OCI-LY1 (cell line): ENCODE results near the gene ZBTB17.

Source experiments
- H2AFZ ChIP-seq: fragments of 200-600 bp; sonication (generic), shearing (Covaris generic); 2 replicates; pipeline ENCODE4 v1.6.0; 2014; ENCODE audit warnings: antibody characterized with exemption, mild to moderate bottlenecking, low read length
- H3F3A ChIP-seq: fragments of 200-600 bp; sonication (generic), shearing (Covaris generic); 2 replicates; pipeline ENCODE4 v1.6.0; 2014; ENCODE audit warnings: mild to moderate bottlenecking, antibody characterized with exemption, low read length, moderate library complexity; ENCODE audit not compliant: insufficient read depth
- H3K27ac ChIP-seq: fragments of 200-600 bp; sonication (generic); 2 replicates; pipeline ENCODE4 v1.5.1; 2014; ENCODE audit warnings: low read length, mixed run types, mild to moderate bottlenecking, low read depth; ENCODE audit not compliant: poor library complexity, severe bottlenecking
- H3K27me3 ChIP-seq: fragments of 200-600 bp; sonication (generic); 2 replicates; pipeline ENCODE4 v1.6.0; 2014; ENCODE audit warnings: antibody characterized with exemption, mild to moderate bottlenecking, low read length, moderate library complexity; ENCODE audit not compliant: insufficient read depth
- H3K36me3 ChIP-seq: fragments of 200-600 bp; sonication (generic); 2 replicates; pipeline ENCODE4 v1.6.1; 2014; ENCODE audit warnings: mild to moderate bottlenecking, antibody characterized with exemption, low read length, moderate library complexity, mixed read lengths; ENCODE audit not compliant: insufficient read depth
- H3K4me1 ChIP-seq: fragments of 200-600 bp; sonication (generic); 2 replicates; pipeline ENCODE4 v1.5.1; 2014; ENCODE audit warnings: mild to moderate bottlenecking, low read length, moderate library complexity; ENCODE audit not compliant: insufficient read depth, severe bottlenecking
- H3K4me2 ChIP-seq: fragments of 200-600 bp; sonication (generic), shearing (Covaris generic); 2 replicates; pipeline ENCODE4 v1.6.1; 2014; ENCODE audit warnings: low read length
- H3K4me3 ChIP-seq: fragments of 200-600 bp; sonication (generic); 2 replicates; pipeline ENCODE4 v1.5.1; 2014; ENCODE audit warnings: low read length, low read depth, mild to moderate bottlenecking, mixed read lengths; ENCODE audit not compliant: poor library complexity, severe bottlenecking
- H3K79me2 ChIP-seq: fragments of 200-600 bp; shearing (Covaris generic); 2 replicates; pipeline ENCODE4 v1.6.1; 2016; ENCODE audit warnings: mixed run types, low read length, mixed read lengths; ENCODE audit not compliant: insufficient read depth
- H3K9ac ChIP-seq: fragments of 200-600 bp; sonication (generic), shearing (Covaris generic); 2 replicates; pipeline ENCODE4 v1.6.1; 2014; ENCODE audit warnings: mild to moderate bottlenecking, low read length, mixed read lengths
- H3K9me2 ChIP-seq: fragments of 200-600 bp; sonication (generic), shearing (Covaris generic); 2 replicates; pipeline ENCODE4 v1.6.1; 2014; ENCODE audit warnings: low read depth, mild to moderate bottlenecking, low read length, mixed read lengths
- H3K9me3 ChIP-seq: fragments of 200-600 bp; shearing (Covaris generic); 2 replicates; pipeline ENCODE4 v1.6.1; 2014; ENCODE audit warnings: low read length, mixed read lengths
- H4K20me1 ChIP-seq: fragments of 200-600 bp; sonication (generic), shearing (Covaris generic); 2 replicates; pipeline ENCODE4 v1.6.0; 2016; ENCODE audit warnings: mild to moderate bottlenecking, low read length; ENCODE audit not compliant: insufficient read depth
- EZH2 ChIP-seq: fragments of 200-600 bp; sonication (generic), shearing (Covaris generic); IDR thresholded peaks from 2 replicates; pipeline ENCODE4 v1.8.0; 2017; ENCODE audit warnings: borderline replicate concordance, mixed run types, mild to moderate bottlenecking, antibody characterized with exemption, low read length, moderate library complexity, mixed read lengths
- TF ChIP-seq, protein P1 (sequence below): fragments of 200-600 bp; sonication (generic), shearing (Covaris generic); IDR thresholded peaks from 2 replicates; pipeline ENCODE4 v1.5.1; 2017; ENCODE audit warnings: mild to moderate bottlenecking, antibody characterized with exemption, low read length, moderate library complexity, mixed read lengths

Gene ZBTB17

DNA sequence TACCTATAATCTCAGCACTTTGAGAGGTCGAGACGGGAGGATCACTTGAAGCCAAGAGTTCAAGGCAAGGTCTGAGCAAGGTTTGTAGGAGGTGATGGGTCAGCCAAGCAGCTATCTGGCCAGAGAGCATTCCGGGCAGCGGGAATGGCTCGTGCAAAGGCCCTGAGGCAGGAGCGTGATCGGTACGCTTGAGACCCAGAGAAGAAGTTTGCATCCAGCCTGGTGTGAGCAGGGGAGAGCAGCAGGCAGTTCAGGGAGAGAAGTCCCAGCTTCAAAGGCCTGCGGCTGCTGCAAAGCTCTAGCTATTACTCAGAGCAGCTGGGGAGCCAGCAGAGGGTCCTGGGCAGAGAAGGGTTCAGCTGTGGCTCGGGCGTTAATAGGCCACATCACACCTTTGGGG, 23.0 kb upstream of the ZBTB17 start:
- H3F3A ChIP-seq = no peaks in the 10 kb centered on the region
- H3K4me2 ChIP-seq = no peak overlapping the region
- H3K36me3 ChIP-seq = no peaks in the 10 kb centered on the region
- H2AFZ ChIP-seq = no peak overlapping the region
- H3K27me3 ChIP-seq = peaks cover 4% of the 10 kb centered on the region; the same call in 1 of the 2 replicates
- H3K9me3 ChIP-seq = no peaks in the 10 kb centered on the region
- no peak overlapping the region for H3K4me3 ChIP-seq
- no peak overlapping the region for H3K27ac ChIP-seq
- no peaks in the 10 kb centered on the region for H3K9me2 ChIP-seq
- H3K79me2 ChIP-seq = no peaks in the 10 kb centered on the region
- TF ChIP-seq, protein P1, sequence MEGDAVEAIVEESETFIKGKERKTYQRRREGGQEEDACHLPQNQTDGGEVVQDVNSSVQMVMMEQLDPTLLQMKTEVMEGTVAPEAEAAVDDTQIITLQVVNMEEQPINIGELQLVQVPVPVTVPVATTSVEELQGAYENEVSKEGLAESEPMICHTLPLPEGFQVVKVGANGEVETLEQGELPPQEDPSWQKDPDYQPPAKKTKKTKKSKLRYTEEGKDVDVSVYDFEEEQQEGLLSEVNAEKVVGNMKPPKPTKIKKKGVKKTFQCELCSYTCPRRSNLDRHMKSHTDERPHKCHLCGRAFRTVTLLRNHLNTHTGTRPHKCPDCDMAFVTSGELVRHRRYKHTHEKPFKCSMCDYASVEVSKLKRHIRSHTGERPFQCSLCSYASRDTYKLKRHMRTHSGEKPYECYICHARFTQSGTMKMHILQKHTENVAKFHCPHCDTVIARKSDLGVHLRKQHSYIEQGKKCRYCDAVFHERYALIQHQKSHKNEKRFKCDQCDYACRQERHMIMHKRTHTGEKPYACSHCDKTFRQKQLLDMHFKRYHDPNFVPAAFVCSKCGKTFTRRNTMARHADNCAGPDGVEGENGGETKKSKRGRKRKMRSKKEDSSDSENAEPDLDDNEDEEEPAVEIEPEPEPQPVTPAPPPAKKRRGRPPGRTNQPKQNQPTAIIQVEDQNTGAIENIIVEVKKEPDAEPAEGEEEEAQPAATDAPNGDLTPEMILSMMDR = no peak
- no peak for TF ChIP-seq EZH2
- no peaks in the 10 kb centered on the region for H4K20me1 ChIP-seq
- H3K4me1 ChIP-seq = no peaks in the 10 kb centered on the region
- no peak overlapping the region for H3K9ac ChIP-seq

DNA sequence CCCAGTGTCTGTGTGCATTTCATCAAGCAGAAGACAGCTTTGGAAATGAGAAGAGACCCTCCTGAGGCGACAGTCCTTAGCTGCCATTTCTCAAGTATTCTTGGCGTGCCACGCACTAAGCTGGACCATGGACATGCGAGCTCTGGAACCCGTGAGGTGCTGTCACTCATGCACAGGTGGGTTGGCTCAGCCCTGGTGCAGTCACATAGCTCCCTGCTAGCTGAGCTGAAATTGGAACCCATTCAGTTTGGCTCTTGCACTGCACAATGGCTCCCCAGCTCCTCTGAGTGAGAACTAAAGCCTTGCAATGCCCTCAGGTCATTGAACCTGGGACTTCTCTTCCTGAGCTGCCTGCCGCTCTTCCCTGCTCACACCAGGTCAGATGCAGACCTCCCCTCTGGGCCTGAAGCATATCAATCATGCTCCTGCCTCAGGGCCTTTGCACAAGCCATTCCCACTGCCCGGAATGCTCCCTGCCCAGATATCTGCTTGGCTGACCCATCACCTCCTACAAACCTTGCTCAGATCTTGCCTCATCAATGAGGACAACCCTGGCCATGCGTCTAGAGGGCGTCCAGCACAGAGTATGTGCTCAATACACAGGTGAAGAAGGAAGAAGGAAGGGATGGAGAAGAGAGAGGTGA, 21.9 kb upstream of the ZBTB17 start:
- Histone ChIP-seq H3K9me2 (no peaks in the 10 kb centered on the region), H3K4me2 (no peak overlapping the region), H4K20me1 (no peaks in the 10 kb centered on the region), H3K79me2 (no peaks in the 10 kb centered on the region), H3K4me1 (no peaks in the 10 kb centered on the region), H3F3A (no peaks in the 10 kb centered on the region), H3K9me3 (no peaks in the 10 kb centered on the region), H3K4me3 (no peak overlapping the region), H3K27me3 (peaks cover 11% of the 10 kb centered on the region; the same call in 1 of the 2 replicates), H3K36me3 (no peaks in the 10 kb centered on the region), H3K27ac (no peak overlapping the region), H2AFZ (no peak overlapping the region), H3K9ac (no peak overlapping the region)
- no peak for TF ChIP-seq EZH2
- TF ChIP-seq, protein P1 = no peak

DNA sequence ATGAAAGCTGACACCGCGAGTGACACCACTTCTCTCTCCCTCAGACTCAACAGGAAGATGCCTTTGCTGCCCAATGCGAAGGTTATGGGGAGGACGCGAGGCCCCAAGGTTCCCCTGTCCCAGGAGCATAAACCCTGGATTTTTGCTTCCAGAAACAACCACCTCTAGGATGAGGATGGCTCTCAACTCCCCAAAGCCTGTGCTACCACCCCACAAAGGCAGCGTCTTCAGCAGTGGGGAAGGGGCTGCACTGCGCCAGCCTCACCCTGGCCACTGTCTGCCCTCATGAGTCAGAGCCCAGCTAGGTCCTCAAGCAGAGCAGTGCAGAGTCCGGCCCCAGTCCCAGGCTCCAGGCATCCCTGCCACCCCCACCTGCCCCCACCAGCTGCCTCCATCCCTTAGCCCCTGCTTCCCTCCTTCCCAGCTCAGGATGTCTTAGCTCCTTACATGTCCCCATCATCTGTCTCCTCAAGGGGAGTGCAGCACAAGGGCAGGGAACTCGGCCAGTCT, 21.2 kb upstream of the ZBTB17 start:
- no peaks in the 10 kb centered on the region for H4K20me1 ChIP-seq

More for the DNA sequence above, 21.2 kb upstream of the ZBTB17 start:
- H3K27me3 ChIP-seq = peaks cover 12% of the 10 kb centered on the region; the same call in 1 of the 2 replicates
- H2AFZ ChIP-seq = no peak overlapping the region
- H3K4me1 ChIP-seq = no peaks in the 10 kb centered on the region
- no peak overlapping the region for H3K9ac ChIP-seq
- no peaks in the 10 kb centered on the region for H3K9me3 ChIP-seq
- H3K27ac ChIP-seq = no peak overlapping the region
- TF ChIP-seq, protein P1 = no peak
- TF ChIP-seq EZH2 = no peak
- no peaks in the 10 kb centered on the region for H3K79me2 ChIP-seq
- no peak overlapping the region for H3K4me2 ChIP-seq
- H3K4me3 ChIP-seq = no peak overlapping the region
- no peaks in the 10 kb centered on the region for H3F3A ChIP-seq
- no peaks in the 10 kb centered on the region for H3K36me3 ChIP-seq
- no peaks in the 10 kb centered on the region for H3K9me2 ChIP-seq
